SK-N-SH (cell line): Measurements from ENCODE around the gene BEX3. TPM values are rescaled to one million over a fixed set of nuclear protein-coding genes. Genes with fewer than 3 reads are reported as not detected.

Source experiments
- polyA plus RNA-seq, 3 experiments: library from polyadenylated mRNA; depleted of rRNA; stranded (reverse); fragments of >200 nt; gene quantifications; 2 replicates each; pipeline ENCODE4 v1.2.3, GENCODE V29; 2012
- small RNA-seq, 7 experiments: library from RNA; depleted of rRNA; stranded (forward); fragments of <200 nt; gene quantifications; one replicate each; pipeline ENCODE3, GENCODE V24; 2012

The BEX3 gene
- polyA plus RNA-seq, 1 of the 3 experiments (the other 2 are of a cell fraction) = 392 TPM

Small RNAs within 50 kb of the gene (small RNA-seq; reads per million reads assigned to genes)
- gene Z92846.1 = 0 reads per million in 7 experiments

Other genes with a start within 250 kb of the BEX3 start
- 84.8 and 95.7 TPM in 2 replicates for gene BEX4, start 161.4 kb upstream of the BEX3 start, polyA plus RNA-seq (2012; rRNA removed)
- 36.5 and 43.5 TPM in 2 replicates for gene TCEAL8, start 121.4 kb upstream of the BEX3 start, polyA plus RNA-seq (2012; rRNA removed)
- 0.43 and 0.45 TPM in 2 replicates for gene TCEAL5, start 99.8 kb upstream of the BEX3 start, polyA plus RNA-seq (2012; rRNA removed)
- 32.4 and 36.9 TPM in 2 replicates for gene BEX2, start 65.5 kb upstream of the BEX3 start, polyA plus RNA-seq (2012; rRNA removed)
- 20.2 and 26.0 TPM in 2 replicates for gene TCEAL7, start 46.3 kb upstream of the BEX3 start, polyA plus RNA-seq (2012; rRNA removed)
- gene TCEAL9, start 20.0 kb upstream of the BEX3 start, polyA plus RNA-seq (2012; rRNA removed) = 27.7 and 29.5 TPM in 2 replicates
- gene RAB40A, start 143.0 kb downstream of the BEX3 start, polyA plus RNA-seq (2012; rRNA removed) = 0.30 and 0.58 TPM in 2 replicates
- gene TCEAL4, start 209.0 kb downstream of the BEX3 start, polyA plus RNA-seq (2012; rRNA removed) = 39.1 and 40.9 TPM in 2 replicates
- 20.6 and 26.7 TPM in 2 replicates for gene TCEAL3, start 231.4 kb downstream of the BEX3 start, polyA plus RNA-seq (2012; rRNA removed)